Ectodermal cell (in vitro differentiated cells): ENCODE measurements around the gene CLDN11.

Experiments
- H3K27ac ChIP-seq: 2 replicates; pipeline ENCODE4 v1.7.0; 2013; ENCODE audit warnings: mild to moderate bottlenecking, low read depth, low read length; ENCODE audit not compliant: insufficient read depth, poor library complexity, severe bottlenecking
- H3K27me3 ChIP-seq: 2 replicates; pipeline ENCODE4 v1.7.0; 2013; ENCODE audit warnings: mild to moderate bottlenecking, low read length; ENCODE audit not compliant: insufficient read depth, control insufficient read depth, poor library complexity, severe bottlenecking
- H3K36me3 ChIP-seq: one replicate; pipeline ENCODE4 v1.7.0; 2013; ENCODE audit warnings: low read length; ENCODE audit not compliant: control insufficient read depth, insufficient read depth
- H3K4me1 ChIP-seq: one replicate; pipeline ENCODE4 v1.7.0; 2013; ENCODE audit warnings: low read length; ENCODE audit not compliant: control insufficient read depth, insufficient read depth
- H3K4me3 ChIP-seq: 2 replicates; pipeline ENCODE4 v1.7.0; 2013; ENCODE audit warnings: low read depth, low read length, control low read depth; ENCODE audit not compliant: insufficient read depth
- H3K9me3 ChIP-seq: 2 replicates; pipeline ENCODE4 v1.7.0; 2013; ENCODE audit warnings: mild to moderate bottlenecking, low read length, moderate library complexity; ENCODE audit not compliant: control insufficient read depth
- WGBS, 2 experiments: methylation state at CpG; one replicate each; pipeline ENCODE4 v1.1.7; 2013; ENCODE audit warnings: missing lambda C conversion rate in 2 of 2; 5-methylcytosine and 5-hydroxymethylcytosine counted together

Gene CLDN11

DNA sequence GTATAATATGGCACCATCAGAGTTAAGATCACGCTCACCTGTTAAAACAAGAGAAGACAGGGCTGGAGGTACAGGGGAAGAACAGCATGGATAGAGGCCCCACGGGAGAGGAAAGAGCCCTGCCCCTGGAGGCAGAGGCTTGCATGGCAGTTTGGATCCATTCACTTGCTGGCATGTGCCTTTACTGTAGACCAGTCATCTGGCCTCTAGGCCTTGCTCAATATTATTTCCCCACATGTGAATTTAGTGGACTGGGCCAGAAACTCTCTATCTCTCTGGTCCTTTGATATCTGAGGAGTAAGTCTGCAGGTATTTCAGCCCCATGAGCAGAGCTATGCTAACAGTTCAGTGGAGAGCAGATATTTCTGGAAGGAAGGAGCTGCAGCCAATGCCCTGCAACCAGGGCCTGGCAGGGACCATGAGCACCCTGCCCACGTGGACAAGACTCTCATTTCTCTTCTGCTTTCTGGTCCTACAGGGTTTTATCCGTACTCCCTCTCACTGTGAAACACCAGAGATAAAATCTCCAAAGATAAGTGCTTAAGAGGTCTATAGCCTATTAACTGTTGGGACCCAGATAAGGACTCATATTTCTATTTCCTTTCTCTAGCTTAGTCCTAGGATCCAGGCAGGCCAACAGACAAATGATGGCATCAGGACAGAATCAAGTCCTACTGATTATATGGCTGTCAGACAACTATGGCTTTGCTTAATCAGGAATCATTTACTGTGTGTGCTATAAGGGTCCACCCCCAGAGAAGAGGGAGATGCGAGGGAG lies 65.0 kb downstream of the CLDN11 start:
- Histone ChIP-seq H3K27ac (no peak overlapping the region), H3K9me3 (no peaks in the 10 kb centered on the region), H3K27me3 (no peaks in the 10 kb centered on the region), H3K4me3 (no peak overlapping the region), H3K4me1 (peaks cover 6% of the 10 kb centered on the region), H3K36me3 (no peaks in the 10 kb centered on the region)
- WGBS, 2 experiments: 82% methylated on average over 4 to 5 of the region's 5 CpGs
